ENCODE measurements around the gene SNORC.

Gene SNORC

GRCh38 chr2:232878855-232879617 is 9.0 kb downstream of the SNORC start:
- no peak for TF ChIP-seq CTCF (IDR thresholded peaks at IDR 0.05; ENCODE audit: low read depth, low read length)
- H3K4me3 ChIP-seq (ENCODE audit: low read depth, low read length) = no peak overlapping the region

GRCh38 chr2:232879618-232880494 is 9.8 kb downstream of the SNORC start:
- no peak for TF ChIP-seq CTCF (IDR thresholded peaks at IDR 0.05; ENCODE audit: low read depth, low read length)
- no peak overlapping the region for H3K4me3 ChIP-seq (ENCODE audit: low read depth, low read length)

- TF ChIP-seq CTCF (IDR thresholded peaks at IDR 0.05; ENCODE audit: low read depth, low read length) = no peak
- H3K4me3 ChIP-seq (ENCODE audit: low read depth, low read length) = no peak overlapping the region
These were observed 10.8 kb downstream of the SNORC start for GRCh38 chr2:232880764-232881351.

- no peak overlapping the region for H3K4me3 ChIP-seq (ENCODE audit: low read depth, low read length)
- no peak for TF ChIP-seq CTCF (IDR thresholded peaks at IDR 0.05; ENCODE audit: low read depth, low read length)
These were observed 12.0 kb downstream of the SNORC start for GRCh38 chr2:232882085-232882484.

- H3K4me3 ChIP-seq (ENCODE audit: low read depth, low read length) = no peak overlapping the region
- TF ChIP-seq CTCF (IDR thresholded peaks at IDR 0.05; ENCODE audit: low read depth, low read length) = no peak
These were observed 12.5 kb downstream of the SNORC start for GRCh38 chr2:232882505-232883115.

GRCh38 chr2:232883116-232883721 is 13.2 kb downstream of the SNORC start:
- no peak for TF ChIP-seq CTCF (IDR thresholded peaks at IDR 0.05; ENCODE audit: low read depth, low read length)
- H3K4me3 ChIP-seq (ENCODE audit: low read depth, low read length) = no peak overlapping the region

All from WI38 (cell line).